ENCODE data around the gene TTLL12.

DNA sequence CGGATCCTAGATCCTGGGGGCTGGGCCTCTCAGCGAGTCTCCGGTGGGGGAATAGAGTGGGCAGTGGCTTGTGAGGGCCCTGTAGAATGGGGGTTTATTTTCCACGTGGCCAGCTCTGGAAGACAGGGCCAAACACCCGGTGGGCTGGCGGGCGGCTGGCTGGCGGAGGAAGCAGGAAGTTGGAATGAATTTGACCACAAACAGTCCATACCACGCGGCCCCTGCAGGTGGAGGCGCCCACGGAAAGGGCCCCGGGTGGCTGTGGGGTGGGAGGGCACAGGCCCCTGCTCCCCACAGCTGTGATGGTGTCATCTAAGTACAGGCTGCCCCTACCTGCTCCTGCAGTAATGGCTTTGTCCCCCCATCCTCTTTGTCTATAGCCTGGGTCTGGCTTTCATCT, 58.8 kb downstream of the TTLL12 start:
- TF ChIP-seq CTCF (conservative IDR thresholded peaks at IDR 0.05; ENCODE audit: low read length): no peak
- no peak for TF ChIP-seq EZH2phosphoT487 (IDR thresholded peaks at IDR 0.05; ENCODE audit: borderline replicate concordance, low read depth, low read length)

Data from OCI-LY7 (cell line).